ENCODE measurements around the gene SH3BP5.

The SH3BP5 gene

DNA sequence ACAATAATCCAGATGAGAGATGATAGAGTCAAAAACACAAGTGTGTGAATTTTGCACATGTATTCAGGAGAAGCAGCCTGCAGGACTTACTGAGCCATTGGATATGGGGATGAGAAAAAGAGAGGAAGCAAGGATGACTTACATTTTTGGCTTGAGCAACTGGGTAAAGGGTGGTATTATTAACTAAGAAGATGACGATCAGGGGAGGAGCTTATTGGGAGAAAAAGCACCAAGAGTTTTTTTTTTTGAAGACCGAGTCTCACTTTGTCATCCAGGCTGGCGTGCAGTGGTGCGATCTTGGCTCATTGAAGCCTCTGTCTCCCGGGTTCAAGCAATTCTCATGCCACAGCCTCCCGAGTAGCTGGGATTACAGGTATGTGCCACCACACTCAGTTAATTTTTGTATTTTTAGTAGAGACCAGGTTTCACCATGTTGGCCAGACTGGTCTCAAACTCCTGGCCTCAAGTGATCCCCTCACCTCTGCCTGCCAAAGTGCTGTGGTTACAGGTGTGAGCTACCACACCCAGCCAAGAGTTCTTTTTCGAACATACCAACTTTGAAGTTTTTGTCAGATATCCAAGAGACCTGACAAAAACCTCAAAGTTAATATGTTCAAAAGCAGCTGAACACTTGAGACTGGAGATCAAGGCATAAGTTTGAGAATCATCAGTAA is 14.8 kb upstream of the SH3BP5 start:
- peak; percentile 61 to 65 for DNase-seq

DNA sequence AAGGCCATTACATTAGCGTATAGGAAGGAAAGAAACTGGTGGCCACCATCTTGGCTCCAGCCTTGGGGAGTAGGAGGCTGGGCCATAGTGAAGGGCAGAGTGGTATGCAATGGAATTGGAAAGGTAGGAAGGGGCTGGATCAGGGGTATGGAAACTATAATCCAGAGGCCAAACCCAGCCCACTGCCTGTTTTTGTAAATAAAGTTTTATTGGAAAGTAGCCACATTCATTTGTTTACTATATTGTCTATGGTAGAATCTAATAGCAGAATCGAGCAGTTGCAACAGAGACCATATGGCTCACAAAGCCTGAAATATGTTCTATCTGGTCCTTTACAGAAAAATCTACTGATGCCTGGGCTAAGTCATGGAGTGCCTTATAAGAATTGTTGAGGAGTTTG is 14.1 kb upstream of the SH3BP5 start:
- no peak for DNase-seq

DNA sequence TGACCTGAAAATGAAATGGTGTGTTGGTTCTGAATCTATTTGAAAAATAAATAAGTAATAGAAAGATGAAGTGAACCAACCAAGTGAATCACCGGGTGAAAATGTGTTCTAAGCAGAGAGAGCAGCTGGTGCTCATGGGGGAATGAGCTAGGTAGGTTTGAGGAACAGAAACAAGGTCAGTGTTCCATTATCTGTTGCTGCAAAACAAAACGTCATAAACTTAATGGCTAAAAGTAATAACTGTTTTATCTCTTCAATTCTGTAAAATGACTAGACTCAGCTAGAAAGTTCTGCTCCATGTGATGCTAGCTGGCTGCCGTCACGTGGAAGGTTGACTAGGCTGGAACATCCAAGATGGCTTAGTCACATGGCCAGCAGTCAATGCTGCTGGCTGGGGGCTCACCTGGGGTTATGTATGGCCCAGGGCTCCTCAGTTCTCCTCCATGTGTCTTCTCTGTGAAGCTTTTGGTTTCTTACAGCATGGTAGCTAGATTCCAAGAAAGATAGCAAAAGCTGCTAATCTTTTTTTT is 13.3 kb upstream of the SH3BP5 start:
- peak in 1 of 2 donors; percentile 47 for DNase-seq

DNA sequence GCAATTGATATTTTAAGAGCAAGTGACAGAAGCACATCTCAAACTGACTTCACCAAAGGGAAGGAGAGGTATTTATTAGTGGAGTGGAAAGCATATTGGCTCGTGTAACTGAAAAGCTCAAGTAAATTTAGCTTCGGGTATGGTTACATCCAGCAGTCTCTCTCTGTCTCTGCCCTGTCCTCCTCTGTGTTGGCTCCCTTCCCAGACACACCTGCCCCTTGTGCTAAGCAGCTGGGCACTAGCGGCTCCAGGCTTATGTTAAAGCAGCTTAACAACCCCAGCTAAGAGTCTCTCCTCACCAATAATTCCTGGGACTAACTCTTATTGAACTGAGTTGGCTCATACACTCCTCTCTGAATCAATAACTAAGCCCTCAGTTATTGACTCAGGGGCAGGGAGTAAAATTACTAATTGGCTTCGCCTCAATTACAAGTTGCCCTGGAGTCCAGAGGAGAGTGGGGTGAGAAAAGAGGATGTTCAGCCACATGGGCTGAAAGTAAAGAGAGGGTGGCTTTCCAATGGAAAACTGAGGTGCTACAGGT is 12.8 kb upstream of the SH3BP5 start:
- DNase-seq, result no peak

DNA sequence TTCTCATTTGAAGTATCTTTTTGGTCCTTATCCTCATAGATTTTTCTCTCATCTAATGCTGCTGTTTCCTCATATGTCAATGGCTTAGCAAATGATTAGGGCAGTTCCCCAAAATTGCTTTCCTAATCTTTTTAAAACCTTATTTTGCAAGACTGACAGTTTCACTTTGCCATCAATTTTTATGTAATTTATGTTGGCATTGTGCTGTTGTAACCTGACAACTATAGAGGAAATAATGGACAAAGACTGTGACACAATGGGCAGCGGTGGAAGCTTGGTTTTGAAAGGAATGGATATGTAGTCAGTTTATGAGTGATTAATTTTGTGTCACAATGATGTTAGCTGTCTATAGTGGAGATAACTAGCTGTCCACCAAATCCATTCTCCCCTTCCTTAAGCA is 10.6 kb upstream of the SH3BP5 start:
- peak; percentile 94 to 96 for DNase-seq

DNA sequence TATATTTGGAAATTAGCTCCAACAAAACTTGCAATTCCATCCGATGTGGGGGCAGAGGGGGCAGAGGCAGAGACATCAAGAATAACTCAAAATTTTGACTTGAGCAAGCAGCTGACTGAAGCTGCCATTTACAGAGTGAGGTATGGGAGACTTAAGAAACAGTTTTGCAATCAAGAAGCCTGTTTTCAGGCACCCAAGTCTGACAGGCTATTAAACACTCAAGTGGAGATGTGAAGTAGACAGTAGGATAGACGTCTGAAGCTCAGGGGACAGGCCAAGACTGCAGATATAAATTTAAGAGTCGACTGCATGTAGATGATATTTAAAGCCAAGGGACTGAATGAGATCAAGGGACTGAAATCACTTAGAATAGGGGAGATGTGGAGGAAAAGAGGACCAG is 9.9 kb upstream of the SH3BP5 start:
- no peak for DNase-seq

DNA sequence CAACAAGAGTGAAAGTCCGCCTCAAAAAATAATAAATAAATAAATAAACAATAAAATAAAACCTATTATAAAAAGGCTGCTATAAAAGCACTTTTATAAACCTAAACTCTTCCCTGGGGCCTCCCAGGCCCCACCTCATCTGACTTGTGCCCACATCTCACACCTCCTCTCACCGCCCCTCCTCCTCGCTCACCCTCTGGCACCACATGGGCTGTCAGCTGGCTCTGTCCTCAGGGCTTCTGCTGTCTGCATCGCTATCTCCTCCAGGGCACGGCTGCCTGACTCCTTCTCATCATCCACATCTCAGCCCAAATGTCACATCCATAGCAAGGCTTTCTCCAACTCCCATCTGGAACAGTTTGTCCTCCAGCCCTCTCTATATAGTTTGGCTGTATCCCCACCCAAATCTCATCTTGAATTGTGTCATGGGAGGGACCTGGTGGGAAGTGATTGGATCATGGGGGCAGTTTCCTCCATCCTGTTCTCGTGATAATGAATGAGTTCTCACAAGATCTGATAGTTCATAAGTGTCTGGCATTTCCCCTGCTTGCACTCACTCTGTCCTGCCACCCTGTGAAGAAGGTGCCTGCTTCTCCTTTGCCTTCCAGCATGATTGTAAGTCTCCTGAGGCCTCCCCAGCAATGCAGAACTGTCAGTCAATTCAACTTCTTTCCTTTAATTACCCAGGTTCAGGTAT is 8.8 kb upstream of the SH3BP5 start:
- DNase-seq, result peak in 1 of 2 donors; percentile 70

DNA sequence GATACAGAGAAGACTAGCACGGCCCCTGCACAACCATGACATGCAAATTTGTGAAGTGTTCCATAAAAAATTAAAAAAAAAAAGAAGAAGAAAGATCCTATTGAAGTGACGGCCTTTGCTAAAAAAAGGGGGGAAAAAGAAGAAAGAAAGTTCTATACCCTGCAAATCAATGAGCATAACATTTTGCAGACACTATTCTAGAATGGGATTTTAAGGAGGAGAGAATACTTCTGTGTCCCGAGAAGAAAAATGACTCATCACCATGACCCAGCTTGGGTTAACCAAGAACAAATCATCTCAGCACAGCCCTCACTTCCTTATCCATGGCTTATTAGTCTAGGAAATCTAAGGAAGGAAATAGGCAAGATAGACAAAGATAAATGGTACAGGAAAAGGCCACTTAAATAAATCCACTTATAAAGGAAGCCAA is 7.4 kb upstream of the SH3BP5 start:
- DNase-seq, result peak; percentile 69 to 84

DNA sequence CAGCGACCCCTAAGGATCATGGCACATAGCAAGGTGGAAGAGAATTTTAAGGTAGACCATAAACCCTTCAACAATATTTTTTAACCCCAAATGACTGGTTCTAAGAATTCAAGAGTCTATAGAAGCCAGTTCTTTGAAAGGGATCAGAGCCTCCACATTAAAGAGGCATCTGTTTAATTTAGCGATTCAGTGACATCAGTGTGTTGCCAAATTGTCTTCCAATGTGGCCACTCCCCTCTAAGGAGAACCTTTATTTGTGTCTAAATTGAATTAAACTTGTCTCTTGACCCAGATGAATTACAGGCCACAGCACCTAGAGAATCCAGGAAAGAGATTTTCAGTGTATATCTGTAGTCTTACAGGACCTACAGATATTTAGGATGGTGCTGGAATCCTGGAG is 6.6 kb upstream of the SH3BP5 start:
- no peak for DNase-seq

DNA sequence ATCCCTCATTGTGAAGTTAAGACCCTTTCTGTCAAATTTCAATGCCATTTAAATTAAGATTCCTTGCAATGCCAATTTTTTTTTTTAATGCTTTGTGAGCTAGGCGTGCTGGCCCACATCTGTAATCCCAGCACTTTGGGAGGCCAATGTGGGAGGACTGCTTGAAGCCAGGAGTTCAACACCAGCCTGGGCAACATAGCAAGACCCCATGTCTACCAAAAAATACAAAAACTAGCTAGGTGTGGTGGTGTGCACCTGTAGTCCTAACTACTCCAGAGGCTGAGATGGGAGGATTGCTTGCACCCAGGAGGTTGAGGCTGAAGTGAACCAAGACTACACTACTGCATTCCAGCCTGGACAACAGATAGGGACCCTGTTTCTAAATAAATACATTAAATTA is 5.6 kb upstream of the SH3BP5 start:
- no peak for DNase-seq

DNA sequence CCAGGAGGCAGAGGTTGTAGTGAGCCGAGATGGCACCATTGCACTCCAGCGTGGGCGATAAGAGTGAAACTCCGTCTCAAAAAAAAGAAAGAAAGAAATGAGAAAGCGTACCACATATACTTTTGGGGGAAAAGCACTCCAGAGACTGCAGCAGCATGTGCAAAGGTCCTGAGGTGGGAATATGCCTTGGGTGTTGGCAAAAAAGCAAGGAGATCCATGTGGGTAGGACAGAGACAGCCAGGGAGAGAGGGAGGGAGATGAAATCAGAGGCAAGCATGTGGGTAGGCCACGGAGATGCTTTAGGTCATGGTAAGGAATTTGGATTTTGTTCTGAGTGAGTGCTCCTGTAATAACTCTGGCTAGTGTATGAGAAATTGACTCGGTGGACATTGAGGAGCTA is 3.7 kb upstream of the SH3BP5 start:
- DNase-seq, result no peak

DNA sequence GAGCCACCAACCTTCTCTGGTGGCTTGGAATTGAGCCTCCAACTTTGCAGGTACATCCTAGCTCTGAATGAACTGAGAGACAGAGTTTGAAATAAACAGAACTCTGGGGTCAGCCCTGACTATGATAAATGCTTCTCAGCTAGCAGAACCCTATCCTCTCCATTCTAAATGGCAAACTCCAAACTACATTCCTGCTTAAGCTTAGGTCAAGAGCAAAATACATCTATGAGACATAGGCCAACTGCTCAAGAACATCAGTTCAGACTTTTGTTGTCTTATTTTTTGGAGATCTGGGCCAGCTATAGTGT is 1.5 kb upstream of the SH3BP5 start:
- DNase-seq, result no peak

DNA sequence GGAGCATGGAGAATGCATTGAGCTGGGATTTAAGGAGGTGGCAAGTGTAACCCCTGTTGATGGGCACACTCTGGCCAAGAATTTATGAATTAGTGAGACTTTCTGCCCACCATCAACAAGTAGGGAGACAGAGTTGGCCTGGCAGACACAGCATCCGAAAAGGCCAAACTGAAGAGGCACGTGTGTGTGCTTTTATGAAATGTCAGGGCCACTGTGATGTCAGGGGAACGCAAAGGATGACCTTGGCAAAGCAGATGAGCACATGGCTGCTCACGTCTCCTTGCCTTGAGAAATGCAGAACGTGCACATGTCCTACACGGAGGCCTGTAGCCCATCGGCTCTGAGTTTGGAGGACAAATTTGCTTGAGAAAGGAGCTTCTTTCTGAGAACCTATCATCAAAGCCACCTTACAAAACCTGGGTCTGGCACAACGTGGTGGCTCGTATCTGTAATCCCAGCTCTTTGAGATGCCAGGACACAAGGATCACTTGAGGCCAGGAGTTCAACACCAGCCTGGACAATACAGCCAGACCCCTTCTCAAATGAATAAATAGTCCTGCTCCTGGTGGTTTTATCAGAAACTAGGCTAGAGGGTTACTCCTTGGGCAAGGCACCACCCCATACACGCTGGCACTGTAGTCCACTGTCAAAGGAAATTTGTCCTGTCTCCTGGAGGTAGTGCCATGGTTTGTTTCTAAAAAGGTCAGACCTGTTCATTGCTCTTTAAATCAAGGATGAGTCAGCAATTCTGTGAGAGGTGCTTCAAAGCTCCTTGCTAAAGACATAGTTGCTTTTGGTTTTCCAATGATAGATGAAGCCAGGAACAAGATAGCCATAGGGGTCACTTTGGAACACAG is 941 bp upstream of the SH3BP5 start:
- no peak for DNase-seq

DNA sequence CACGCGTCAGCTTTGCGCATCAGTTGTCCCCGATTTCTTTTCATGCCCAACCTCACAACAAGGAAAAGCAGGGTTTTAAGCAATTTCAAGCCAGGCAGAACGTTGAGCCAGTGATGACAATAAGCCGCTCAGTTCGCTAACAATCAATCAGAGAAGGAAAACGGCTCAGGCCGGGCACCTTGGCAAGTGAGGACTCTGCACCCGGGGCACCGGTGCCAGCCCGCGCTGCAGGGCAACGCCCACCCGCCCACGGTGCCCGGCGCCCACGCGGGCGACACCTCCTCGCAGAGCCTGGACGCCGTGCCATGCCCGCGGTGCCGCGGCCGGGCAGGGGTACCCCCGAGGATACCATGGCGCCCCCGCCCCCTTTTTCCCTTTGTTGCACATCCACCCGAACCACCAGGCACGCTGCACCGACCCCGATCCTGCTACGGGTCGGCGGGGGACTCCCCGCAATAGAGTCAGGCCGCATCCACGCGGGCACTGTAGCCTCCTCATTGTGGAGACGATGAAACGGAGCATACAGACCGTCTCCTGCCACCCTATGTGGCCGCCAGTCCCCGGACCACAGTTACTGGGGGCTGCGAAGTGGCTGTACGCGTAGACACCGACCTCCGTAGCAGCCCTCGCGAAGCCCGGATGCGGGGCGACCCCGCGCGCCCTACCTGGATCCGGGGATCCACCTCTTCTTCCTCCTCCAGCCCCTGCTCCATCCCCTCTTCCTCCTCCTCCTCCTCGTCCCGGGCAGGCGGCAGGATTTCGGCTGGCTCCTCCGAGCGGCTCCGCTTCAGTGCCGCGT is 581 bp downstream of the SH3BP5 start:
- peak; percentile 46 to 53 for DNase-seq

DNA sequence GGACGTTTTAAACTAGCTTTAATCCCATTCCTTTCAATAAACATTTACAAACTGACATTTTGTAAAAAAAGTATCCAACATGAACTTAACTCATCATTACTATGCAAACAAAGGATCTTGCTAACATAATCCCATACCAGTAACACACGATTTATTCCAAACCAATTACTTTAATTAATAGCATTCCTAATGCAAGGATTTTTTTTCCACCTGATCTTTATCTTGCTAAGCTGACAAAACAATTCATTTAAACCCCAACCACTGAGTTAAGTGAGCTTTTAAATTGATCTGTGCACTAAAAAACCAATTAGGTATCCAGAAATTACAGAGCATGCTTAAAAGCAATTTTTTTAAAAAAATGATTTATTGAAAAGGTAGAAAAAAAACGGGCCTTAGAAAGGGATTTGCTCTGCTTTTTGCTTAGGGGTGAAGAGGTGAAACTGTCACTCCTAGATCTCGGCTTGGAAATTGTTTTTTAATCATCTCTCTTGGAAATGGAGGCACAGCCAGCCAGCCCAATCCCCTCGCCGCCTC is 1.2 kb downstream of the SH3BP5 start:
- DNase-seq, result no peak

DNA sequence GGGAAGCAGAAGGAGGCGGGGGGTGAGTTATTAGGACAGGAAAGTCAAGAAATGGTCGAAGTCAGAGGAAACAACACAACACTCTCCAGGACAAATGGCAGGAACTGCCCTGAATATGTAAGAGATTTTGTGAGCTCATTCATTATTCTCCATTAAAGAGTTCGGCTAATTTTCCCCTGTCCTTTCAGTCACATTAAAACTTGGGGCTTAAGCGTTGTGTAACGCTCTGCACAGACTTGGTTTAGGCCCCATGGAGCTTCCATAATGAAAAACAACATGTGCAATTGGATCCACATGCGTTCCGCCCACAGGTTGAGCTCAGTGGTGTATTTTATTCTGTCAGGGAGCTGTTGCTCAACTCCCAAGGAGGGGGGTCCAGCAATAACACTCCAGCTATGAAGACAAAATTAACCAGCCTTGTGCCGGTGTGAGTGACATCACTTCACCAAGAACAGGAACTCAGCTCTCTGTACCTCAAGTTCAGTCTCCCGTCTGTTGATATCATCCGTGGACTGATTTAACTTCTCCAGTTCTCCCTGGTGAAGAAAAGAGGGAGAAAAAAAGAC is 2.3 kb downstream of the SH3BP5 start:
- peak; percentile 67 to 93 for DNase-seq

DNA sequence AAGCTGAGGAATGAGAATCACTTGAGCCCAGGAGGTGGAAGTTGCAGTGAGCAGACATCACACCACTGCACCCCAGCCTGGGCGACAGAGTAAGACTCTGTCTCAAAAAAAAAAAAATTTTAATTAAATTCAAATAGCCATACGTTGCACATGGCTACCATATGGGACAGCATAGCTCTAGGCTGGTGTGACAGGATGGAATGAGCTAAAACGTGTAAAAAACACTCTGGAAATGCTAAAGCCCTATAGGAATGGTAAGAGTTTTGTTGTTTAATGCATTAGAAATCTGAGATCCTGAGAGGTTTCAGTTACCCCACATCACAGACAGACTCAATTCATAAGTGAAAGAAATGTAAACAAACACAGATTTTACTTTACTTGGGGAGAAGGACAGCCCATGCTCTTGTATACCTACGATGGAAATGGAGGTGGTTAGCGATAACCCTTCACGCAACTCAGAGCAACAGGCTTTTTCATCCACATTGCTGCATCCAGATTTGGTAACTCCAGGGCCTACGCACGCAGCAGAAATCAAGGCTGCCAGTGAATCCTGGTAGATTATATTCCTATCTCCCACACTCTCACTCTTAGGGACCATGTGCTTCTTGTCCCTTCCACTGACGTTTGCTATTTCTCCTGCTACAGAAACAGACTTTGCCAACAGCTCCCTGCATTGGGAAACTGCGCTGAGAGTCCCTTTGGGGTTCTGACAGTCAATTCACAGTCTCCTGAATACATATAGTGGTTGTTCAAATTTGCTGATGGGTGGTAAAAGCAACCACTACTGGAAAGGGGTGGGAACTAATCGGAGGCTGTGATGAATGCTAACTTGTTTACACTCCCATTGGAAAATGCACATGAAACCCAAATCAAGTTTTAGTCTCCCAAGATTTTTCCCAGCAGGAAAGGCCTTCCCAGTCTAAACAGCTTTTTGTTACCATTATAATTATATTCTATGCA is 3.1 kb downstream of the SH3BP5 start:
- DNase-seq, result no peak

DNA sequence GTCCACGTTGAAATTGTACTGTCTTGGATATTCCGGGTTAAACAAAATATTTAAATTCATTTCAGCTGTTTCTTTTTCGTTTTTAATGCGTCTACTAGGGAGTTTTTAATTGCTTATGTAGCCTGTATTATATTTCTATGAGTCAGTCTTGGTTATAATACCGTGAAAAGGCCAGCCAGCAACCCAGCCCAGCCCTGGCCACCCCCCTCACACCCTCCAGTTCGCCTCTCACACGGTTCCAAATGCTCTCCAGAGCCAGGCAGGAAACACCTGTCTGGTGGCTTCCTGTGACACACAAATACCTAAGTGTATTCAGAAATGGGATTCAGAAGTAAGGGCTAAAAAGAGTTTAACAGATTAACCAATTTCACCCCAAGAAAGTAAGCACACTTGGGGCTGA is 4.4 kb downstream of the SH3BP5 start:
- DNase-seq, result no peak

DNA sequence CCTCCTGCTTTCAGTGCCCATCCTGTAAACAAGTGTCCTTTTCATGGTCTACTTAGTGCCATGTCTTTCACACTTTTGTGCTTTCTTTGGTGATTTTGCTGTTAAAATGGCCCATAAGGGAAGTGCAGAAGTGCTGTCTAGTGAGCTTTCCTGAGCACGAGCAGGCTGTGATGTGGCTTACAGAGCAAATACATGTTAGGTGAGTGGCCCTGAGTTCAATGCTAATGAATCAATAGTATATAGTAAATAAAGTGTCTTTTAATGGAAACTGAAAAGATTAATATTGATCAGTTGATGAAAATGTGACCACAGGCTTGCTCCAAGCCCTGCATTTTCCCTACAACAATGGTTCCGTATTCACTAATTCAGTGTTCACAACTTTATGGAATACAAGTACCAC is 5.7 kb downstream of the SH3BP5 start:
- DNase-seq, result no peak

DNA sequence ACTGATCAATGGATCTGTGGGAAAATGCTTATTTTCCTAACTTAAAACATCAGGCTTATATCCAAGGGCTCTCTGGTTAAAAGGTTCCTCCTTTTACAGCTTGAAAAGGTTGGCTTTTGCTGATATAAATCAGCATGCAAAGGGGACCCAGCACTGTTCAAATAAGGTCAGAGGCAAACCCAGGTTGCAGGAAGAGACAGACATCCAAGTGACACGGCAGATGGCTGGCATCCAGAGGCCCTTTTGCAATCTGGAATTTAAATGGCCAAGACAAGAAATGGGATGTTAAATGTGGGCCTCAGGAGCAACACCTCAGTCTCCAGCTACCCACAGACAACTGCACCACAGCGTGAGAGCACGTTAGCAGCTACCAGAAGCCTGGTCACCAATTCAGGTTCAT is 6.3 kb downstream of the SH3BP5 start:
- no peak for DNase-seq

DNA sequence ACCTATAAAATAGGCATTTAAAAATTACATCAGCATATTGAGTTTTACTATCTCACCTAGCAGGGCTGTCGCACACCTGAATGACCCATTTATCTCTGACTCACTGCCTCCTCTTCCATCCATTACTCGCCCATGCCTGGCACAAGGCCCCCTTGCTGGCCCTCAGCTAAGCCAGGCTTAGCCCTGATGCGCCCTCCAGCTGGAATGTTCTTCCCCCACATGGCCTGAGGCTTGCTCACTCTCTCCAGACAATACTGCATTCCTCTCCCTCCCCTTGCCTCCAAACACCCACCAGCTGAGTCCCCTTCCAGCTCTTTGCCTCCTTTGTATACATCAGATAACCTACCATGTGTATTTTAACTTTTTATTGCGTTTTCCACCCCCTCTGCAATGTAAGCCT is 7.2 kb downstream of the SH3BP5 start:
- DNase-seq, result no peak

Measured in inflammatory macrophage treated with lipopolysaccharide for 1 hour (primary cell).